Fibroblast of gingiva (primary cell): ENCODE data around the gene TRERF1.

Experiments
- DNase-seq: peaks from one replicate; pipeline ENCODE4 v3.0.0-alpha.2; 2011; ENCODE audit warnings: low read depth

Gene TRERF1

DNA sequence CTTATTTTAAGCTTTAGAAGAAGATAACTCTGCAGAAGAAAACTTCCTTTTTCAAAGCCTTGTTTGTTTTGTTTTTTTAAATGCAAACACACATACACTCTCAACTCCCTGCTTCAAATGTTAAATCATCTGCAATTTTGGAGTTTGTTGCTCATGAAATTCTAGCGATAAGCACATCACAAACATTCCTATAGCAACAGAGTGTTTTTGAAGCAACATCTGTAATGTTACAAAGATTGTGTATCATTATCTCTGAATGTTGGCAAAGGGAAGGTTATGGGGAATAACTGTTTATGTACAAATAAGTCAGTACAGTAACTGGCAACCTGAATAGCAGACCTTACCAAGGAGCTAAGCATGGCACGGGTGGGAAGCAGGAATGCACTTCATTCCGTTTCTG is 149.3 kb downstream of the TRERF1 start:
- DNase-seq = no peak

DNA sequence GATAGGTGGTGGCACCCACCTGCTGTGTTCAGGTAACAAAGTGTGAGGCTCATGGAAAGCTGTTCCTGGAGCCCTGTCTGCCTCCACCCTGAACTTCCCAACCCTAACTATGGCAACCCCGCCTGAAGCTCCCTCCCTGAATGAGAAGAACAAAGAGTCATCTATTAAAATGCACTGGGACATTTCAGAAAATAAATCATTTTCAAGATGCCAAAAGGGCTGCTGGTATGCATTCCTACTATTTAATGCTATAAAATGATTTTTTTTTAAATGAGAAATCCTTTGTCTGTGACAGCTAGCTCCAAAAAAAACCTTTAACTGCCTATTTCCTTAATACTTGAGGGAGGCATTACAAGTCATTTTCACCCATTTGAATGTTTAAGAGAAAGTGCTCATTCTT is 149.7 kb downstream of the TRERF1 start:
- no peak for DNase-seq

DNA sequence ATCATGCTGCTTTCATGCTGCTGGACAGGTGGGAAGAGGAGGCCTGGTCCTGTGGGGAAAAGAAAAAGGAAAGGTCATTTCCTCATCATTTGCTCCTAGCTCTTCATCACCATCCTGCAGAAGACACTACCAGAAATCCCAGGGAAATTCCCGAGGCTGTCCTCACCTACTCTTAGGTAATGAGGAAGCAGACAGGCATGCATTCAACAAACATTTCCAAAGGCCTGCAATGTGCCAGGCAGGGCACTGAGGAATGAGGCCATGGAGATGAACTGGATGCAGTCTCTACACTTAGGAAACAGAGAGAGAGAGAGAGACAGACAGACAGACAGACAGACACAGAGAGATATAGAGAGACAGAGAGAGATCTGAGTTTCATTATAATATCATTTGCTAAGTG is 151.0 kb downstream of the TRERF1 start:
- DNase-seq = no peak

DNA sequence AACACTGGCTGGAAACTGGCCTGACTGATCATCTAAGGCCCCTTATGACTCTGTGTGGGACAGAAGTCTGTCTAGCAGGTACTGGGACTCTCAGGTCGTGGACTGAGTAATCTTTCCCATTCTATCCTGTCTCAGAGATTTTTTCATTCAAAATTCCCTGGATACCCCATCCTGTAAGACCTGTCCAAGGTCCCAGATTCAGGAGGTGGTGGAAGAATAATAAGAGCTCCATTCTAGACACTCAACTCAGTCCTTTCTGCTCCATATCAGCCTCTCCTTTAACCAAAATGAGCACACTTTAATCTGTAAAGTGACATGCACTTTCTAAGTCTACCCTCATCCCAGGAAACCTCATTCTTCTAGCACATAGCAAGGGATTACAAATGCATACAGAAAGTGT is 151.5 kb downstream of the TRERF1 start:
- DNase-seq = no peak

DNA sequence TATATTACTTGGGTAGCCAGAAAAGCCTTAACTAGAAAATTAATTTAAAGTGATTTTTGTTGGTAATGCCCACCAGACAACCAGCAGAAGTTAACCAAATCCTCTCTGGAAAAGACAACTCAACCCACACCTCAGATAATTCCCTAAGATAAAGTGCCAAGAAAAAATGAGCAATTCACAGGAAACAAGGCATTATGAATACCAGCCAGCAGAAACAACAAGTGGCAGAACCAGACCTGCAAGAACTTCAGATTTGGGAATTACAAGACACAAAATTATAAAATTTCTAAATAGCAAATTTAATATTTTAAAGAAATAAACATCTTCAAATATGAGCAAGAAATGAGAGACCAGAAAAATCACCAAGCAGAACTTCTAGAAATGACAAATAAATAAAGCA is 154.1 kb downstream of the TRERF1 start:
- no peak for DNase-seq

DNA sequence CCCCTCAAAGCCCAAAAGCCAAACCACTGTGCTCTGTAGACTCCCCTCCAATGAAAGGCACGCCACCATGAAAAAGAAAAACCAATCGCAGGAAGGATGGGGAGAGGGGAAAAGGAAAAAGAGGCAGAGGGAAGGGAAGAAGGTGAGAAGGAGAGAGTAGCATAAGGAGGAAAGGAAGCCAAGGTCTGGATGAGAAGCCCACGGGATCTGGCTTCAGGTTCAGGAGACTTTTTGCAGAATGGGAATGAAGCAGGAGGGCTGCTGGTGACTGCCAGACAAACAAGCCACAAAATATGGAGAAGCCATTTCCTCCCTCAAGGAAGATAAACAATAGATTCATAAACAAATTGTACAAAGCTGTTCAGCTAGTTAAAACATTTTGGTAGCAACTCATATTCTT is 155.1 kb downstream of the TRERF1 start:
- no peak for DNase-seq

DNA sequence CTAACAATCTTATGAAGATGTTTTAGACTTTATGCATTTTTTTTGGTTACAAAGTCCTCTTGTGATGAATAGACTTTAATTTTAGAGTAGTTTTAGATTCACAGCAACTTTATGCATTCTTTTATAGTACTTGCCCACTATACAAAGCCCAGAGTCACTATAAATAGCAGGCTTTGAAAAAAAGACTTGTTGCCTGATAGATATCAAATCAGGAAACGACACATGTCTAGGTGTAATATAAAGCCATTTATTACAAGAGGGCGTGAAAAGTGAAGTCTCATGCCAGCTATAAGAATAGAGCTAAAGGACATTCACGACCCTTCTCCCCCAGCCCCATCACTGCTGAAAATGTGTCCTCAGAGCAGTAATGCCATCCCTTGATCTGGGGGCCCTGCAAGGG is 156.0 kb downstream of the TRERF1 start:
- no peak for DNase-seq

DNA sequence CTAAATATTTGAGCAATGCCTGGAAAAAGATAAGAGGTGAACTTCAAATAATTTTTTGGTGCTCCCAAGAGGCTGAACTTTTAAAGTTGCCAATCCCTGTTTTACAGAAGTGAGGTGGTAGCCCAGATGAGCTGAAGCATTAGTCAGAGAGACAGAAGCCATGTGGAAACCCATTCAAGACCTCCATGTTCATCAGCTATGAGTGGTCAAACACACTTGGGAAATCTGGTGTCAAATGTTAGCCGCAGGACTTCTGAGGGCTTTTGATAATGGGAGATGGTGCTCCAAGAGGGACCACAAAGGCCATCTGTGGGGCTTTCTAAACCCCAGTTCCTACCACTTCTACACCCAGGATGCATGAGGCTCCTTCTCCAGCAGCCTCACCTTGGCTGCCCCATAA is 156.5 kb downstream of the TRERF1 start:
- DNase-seq = no peak

DNA sequence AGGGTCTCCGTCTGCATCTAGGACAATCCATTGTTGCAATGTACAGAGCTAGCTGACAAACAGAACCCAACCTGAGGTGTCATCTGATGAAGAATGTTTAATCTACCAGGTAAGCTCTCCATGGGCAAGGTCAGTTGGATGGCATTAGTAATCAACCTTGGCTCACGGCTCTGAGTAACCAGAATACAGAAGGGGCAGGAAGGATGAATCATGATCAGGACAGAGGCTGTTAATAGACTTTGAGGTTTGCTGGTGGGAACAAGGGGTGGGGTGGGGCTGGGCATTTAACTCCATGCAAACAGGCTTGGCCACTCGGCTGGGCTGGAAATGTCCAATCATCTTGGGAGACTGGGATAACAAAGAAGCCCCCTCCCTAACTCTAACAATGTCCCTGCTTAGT is 157.0 kb downstream of the TRERF1 start:
- DNase-seq = no peak

DNA sequence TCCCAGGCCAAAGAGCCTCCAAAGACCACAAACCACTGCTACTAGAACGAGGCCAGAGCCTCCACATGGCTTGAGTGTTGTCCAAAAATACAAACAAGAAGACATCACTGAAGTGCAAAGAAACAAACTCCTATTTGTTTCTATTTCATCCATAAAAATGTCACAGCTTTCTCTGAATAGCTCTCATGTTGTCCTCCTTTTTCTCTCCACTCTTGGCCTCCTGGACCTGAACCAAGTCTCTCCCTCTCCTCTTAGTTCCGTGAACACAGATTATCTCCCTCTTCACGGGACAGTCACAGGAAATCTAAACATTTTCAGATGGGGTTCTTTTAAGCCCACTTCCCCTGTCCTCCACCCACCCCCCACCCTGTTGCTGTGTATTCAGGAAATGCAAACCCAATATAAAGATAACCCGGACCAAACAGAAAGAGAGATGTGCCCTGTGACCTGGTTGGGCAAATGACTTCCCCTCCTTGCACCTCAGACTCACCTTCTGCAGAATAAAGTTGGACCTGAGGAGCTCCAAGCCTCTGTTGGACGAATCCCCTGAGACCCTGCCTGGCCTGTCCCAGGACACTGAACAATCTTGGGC is 158.2 kb downstream of the TRERF1 start:
- no peak for DNase-seq

DNA sequence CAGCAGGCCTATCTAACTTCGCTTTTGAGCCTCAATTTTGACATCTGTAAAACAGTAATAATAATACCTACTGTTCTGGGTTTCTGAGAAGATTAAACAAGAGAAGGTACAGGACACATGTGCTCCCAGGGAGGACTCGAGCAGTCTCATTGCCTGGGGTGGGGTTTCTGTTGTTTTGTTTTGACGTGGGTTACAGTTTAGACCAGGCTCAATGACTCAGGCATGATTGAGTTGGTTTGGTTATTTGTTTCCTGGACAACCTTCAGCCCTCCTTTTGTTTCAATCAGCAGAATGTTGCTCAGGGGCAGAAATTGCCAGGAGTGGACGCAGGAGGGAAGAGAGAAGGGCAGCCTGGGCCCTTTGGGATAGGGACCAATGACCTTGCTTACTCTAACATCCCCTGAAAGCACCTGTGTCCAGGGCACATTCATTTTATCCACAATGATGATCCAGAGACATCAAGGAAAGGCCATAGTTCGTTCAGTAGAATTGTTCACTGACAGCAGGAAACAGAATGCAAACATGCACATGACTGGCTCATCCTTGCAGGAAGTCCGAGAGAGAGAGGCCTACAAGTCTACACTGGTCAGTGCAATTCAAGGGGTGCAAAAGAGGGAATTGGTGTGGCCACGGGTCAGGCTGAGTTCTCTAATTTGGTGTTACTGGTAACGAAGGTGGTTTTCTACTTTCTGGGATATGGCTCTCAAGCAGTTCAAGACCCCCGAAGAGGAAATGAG is 159.6 kb downstream of the TRERF1 start:
- DNase-seq = peak; percentile 58

DNA sequence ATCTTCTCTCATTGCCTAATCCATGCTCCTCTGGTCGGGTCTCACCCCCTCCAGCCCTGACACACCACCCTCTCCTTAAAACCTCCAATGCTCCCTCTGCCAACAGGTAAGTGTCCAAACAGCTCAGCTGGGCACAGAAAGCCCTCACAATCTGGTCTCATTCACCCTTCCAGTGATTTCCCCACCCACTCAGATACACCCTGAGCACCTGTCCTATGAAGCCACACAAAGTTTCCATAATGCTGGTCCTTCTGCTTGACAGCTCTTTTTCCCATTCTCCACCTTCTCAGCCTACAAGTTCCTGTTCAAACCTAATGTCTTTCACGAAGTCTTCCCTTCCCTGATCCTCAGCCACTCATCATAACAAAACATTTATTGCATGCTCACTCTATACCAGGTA is 164.0 kb downstream of the TRERF1 start:
- DNase-seq = no peak

DNA sequence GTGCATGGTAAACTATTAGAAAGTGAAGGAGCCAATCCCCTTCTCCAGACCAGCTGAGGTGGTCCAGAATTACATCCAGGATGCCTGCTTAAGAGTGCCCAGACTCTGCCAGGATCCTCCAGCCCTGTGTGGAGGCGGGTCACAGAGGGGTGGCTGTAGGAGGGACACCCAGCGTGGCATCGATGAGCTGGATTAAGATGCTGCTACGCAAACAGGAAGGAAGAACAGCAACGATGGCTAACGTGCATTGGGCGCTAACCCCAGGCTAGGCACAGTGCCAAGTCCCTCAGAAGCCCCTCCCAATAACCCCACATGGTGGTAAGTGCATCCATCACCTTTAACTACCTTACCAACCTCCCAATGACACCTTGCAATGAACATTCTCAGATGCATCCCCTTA is 170.2 kb downstream of the TRERF1 start:
- no peak for DNase-seq

DNA sequence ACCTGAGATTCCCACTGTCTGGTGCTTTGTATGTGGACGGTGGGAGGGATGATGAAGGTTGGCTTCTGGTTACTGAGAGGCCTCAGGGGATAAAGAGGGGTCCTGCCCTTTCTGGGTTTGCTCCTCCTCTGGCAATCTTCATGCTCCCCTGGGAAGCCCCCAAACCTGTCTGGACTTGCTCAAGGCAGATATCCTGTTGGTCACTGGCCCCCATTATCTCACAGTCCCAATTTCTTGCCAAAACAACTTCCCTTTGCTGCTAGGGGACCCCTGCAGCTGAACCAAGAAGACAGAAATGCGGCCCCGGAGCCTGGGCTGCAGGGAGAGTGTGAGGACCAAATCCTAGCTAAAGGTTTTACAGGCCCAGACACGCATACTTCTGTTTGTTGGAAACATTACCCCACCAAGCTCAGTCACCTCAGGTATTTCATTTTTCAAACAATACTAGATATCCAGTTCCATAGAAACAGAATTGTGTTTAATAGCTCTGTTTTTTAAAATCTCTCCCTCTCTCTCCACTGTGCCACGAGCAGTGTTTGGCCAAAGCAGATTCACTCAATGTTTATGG is 170.7 kb downstream of the TRERF1 start:
- no peak for DNase-seq

DNA sequence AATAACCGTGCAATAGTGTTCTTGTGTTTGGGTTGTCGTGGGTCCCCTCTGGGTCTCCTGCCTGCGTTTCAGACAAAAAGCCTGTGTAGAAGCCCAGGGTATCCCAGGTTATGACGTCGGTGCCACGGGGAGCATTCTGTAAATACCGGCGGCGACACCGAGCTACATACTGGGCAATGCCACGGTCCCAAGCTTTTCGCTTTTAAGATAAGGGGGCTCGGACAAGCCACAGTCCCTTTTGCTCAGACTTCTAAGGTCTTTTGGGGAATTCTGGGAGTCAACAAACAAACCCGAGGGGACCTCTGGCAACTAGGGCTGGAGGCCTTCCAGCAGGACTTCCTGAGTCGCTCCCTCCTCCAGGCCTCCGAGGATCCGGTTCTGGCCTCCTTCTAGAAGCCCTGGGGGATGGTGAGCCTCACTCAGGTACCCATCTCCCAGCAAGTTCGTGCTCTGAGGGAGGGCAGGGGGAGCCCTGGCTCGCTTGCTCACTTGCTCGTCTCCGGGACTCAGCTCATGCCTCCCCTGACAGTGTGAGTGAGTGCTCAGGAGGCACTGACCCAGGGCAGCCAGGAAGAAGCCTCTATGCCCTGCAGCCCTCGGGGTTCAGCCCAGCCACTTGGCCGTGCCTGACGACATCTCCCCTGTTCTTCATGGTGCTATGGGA is 171.6 kb downstream of the TRERF1 start:
- no peak for DNase-seq

DNA sequence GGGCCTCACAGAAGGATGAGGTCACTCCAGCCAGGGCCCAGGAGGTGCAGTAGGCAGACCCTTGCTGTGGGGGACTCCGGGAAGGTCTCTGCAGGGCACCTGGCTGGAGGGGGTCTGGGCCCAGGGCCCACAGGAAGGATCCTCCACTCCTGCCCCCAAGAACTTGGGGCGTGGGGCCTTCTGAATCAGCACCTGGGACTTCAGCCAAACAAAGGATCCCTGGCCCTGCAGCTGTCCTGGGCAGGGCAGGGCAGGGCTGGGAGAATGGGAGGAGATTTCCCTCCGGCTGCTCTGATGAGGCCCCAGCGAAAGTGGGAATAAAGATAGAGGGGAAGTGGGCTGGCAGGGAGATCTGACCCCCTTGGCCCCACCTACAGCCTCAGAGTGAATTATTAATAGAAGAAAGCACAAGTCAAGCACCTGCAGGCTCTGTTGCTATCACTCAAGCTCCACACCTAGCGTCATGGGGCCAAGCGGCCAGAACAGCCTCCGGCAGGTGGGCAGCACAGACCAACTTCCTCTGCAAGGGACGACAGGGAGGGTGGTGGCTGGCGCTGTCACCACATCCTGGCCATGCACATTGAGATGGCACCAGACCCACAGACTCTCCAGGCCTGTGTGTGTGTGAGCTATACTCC is 172.5 kb downstream of the TRERF1 start:
- DNase-seq = no peak

DNA sequence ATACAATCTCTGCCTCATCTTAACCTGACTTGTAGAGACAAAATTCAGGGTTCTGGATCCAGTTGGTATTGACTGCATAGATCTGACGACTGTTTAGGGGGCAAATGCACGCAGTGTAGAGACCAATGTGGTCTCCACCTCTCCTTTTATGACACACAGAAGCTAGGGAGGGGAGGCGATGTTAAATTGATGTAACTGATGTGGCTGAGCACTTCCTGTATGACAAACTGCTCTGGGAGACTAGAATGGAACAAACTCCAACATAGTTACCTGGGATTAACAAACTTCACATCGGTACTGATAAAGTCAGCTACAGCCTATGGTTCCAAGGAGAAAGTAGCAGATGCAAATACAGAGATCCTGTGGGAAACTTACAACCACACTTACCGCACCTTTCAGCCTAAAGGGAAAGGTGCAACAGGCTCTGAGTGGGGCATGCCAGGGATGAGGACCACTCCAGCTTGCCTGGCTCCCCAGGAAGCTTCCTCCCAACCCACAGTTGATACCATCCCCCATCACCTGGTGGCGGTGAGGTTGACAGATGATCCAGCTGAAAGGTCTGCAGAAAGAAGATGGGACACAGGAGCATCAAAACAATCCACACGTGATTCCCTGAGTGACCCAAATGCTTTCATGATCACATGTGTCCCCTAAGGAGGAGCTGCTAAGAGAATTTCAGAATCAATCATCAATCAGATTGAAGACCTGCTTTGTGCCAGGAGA is 173.4 kb downstream of the TRERF1 start:
- DNase-seq = no peak

DNA sequence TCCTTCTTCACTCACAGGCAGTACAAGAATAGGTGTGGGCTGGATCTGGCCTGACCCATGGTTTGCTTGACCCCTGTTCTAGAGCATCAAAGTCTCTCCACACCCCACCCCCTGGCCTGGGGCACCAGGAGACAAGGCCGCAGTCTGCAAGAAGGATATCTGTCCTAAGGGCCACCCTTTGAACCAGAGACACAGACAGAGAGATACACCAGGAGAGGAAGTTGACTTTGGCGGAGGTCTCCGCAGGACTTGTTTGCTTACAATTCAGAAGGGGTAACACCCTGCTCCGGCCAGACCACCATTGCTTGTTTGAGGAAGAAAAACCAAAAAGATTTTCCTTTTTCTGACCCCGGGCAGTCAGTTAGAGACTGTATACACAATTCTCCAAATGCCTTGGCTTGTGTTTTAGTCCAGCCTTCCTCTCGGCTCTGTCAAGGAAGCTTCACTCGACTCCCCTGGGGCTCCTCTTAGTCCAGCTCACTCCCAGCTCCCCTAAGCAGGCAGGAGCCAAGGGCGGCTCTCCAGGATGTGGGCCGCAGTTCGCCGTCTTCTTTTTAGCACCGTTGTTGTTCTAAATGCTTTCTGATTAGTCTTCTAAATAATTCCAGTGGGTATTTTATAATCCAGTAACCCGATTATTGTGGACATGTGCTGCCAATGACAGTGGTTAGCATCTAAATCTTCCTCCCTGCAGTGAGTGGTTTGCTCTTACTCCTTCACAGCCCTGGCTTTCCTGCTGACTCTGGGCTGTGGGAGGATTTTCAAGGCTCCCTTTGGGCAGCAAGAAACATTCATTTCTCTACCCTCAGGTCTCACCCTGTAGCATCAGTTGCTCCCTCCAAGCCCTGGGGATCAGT is 175.5 kb downstream of the TRERF1 start:
- DNase-seq = no peak

DNA sequence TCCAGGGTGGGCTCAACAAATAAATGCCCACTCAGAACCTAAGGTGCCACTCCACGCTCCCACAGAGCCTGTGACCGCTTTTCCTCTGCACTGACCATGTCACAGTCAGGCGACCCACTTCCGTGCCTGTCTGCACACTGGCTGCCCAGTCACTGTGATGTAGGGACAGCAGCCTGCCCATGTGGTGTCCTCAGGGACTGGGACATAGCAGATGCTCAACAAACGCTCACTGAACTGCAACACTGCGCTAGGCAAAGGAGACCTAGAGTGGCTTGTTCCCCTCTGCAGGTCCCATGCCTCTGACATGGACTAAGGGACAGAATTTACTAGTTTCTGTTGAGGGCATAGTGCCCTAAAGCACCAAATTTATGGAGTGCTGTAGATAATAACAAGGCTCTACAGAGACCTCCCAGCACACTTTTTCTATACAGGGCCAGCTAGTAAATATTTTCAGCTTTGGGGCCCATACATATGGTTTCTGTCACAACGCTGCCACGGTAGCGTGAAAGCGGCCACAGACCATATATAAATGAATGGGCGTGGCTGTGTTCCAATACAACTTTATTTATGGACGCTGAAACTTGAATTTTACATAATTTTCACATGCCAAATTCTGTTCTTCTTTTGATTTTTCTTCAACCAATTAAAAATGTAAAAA is 176.2 kb downstream of the TRERF1 start:
- no peak for DNase-seq

DNA sequence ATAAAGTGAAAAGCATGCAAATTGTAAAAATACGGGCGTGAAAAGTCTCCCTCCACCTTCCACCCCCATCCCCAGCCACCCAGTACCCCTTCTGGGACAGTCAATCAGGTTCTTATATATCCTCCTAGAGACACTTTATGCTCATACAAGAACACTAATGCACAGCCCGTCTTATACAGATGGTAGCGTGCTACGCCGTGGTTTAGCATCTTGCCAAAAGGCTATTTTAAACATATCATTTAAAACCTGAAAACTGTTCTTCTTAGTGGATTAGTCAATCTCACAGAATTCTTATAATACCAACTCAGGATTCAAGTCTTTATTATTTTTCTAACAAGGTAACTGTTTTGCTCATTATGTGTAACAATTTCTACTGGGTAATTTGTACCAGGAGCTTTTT is 176.8 kb downstream of the TRERF1 start:
- DNase-seq = no peak
